GM12878 (cell line): ENCODE measurements around the gene CSHL1. TPM values are rescaled to one million over a fixed set of nuclear protein-coding genes. Genes with fewer than 3 reads are reported as not detected.

ENCODE experiments used
- ATAC-seq: fragments of 200-7000 bp; cut with Tn5 transposase; 3 replicates; pipeline ENCODE4 v1.9.1; 2020; ENCODE audit warnings: mild to moderate bottlenecking, moderate library complexity
- BruUV-seq: library from RNA; stranded (reverse); fragments of 400-500 nt; replicated peaks from 2 replicates; lab custom pipeline; 2021; lab: Mats Ljungman, UMichigan
- CTCF ChIA-PET: fragments of 300-600 bp; sonication (Branson Sonifier 250); formaldehyde crosslinking; extraction: SDS; loops from one replicate; lab custom pipeline; 2021; ENCODE audit warnings: inconsistent platforms; lab: Yijun Ruan, JAX
- POLR2A ChIA-PET: fragments of 350-600 bp; formaldehyde crosslinking; extraction: SDS; loops from one replicate; lab custom pipeline; 2021; ENCODE audit warnings: inconsistent platforms; lab: Charles Lee
- RAD21 ChIA-PET: fragments of 300-600 bp; sonication (Branson Sonifier 250); formaldehyde crosslinking; loops from one replicate; lab custom pipeline; 2023; ENCODE audit warnings: antibody characterized with exemption; ENCODE audit not compliant: unreplicated experiment; lab: Charles Lee
- SMC1A ChIA-PET: fragments of 300-600 bp; sonication (Branson Sonifier 250); formaldehyde crosslinking; loops from one replicate; lab custom pipeline; 2023; ENCODE audit not compliant: unreplicated experiment, uncharacterized antibody; lab: Charles Lee
- DNase-seq: peaks from one replicate; pipeline ENCODE4 v3.0.0-alpha.2; 2011; ENCODE audit warnings: low read depth, low spot score
- FAIRE-seq: peaks from 3 replicates; lab custom pipeline; 2011; peaks lifted over from hg19 to GRCh38; lab: Jason Lieb, UNC
- H2AFZ ChIP-seq: 2 replicates; pipeline ENCODE4 v1.6.0; 2011; ENCODE audit warnings: low read depth, low read length, control low read depth; ENCODE audit not compliant: control insufficient read depth
- H3K27ac ChIP-seq: 2 replicates; pipeline ENCODE4 v1.5.1; 2011; ENCODE audit warnings: control low read depth; ENCODE audit not compliant: control insufficient read depth, insufficient read depth
- H3K27me3 ChIP-seq, 2 experiments: replicated peaks in 1 of 2; 2 replicates each; pipeline versions ENCODE4 v1.6.0 to v1.6.1; 2011; ENCODE audit warnings: low read length in 1 of 2; ENCODE audit not compliant: control insufficient read depth in 2 of 2, insufficient read depth in 2 of 2
- H3K36me3 ChIP-seq, 2 experiments: 2 replicates each; pipeline ENCODE4 v1.5.1; 2011; ENCODE audit warnings: low read length in 1 of 2; ENCODE audit not compliant: control insufficient read depth in 2 of 2, insufficient read depth in 2 of 2
- H3K4me1 ChIP-seq: 2 replicates; pipeline ENCODE4 v1.6.1; 2011; ENCODE audit warnings: mild to moderate bottlenecking, low read length, moderate library complexity, mixed read lengths; ENCODE audit not compliant: control insufficient read depth, insufficient read depth
- H3K4me2 ChIP-seq: 2 replicates; pipeline ENCODE4 v1.6.0; 2011; ENCODE audit warnings: control low read depth; ENCODE audit not compliant: control insufficient read depth, insufficient read depth
- H3K4me3 ChIP-seq: fragments of 200-600 bp; sonication (generic); 2 replicates; pipeline ENCODE4 v1.5.1; 2016
- H3K79me2 ChIP-seq: 2 replicates; pipeline ENCODE4 v1.6.0; 2011; ENCODE audit warnings: low read length; ENCODE audit not compliant: control insufficient read depth, insufficient read depth
- H3K9ac ChIP-seq: 2 replicates; pipeline ENCODE4 v1.8.0; 2011; ENCODE audit warnings: low read length, control low read depth, mixed read lengths; ENCODE audit not compliant: control insufficient read depth, insufficient read depth
- H3K9me3 ChIP-seq: replicated peaks from 3 replicates; pipeline ENCODE4 v1.5.1; 2011; ENCODE audit warnings: mild to moderate bottlenecking, low read length; ENCODE audit not compliant: control insufficient read depth, insufficient read depth
- H4K20me1 ChIP-seq: 2 replicates; pipeline ENCODE4 v1.6.0; 2011; ENCODE audit not compliant: control insufficient read depth, insufficient read depth
- BCLAF1 ChIP-seq: fragments of 450-650 bp; IDR thresholded peaks from 2 replicates; pipeline ENCODE4 v1.6.1; 2017; ENCODE audit warnings: antibody characterized with exemption, mild to moderate bottlenecking, moderate library complexity
- E2F4 ChIP-seq: IDR thresholded peaks from 2 replicates; pipeline ENCODE4 v1.6.1; 2012; ENCODE audit warnings: low read depth, low read length, improper control_type of control experiment
- ETV6 ChIP-seq, 2 experiments: fragments of 450-650 bp in 1 of 2; IDR thresholded peaks in 1 of 2; conservative IDR thresholded peaks in 1 of 2; 2 replicates each; pipeline ENCODE4 v1.6.1; 2014; ENCODE audit warnings: antibody characterized with exemption in 1 of 2, borderline replicate concordance in 1 of 2, low read depth in 1 of 2, mild to moderate bottlenecking in 1 of 2, moderate library complexity in 1 of 2
- KLF5 ChIP-seq: fragments of 450-650 bp; IDR thresholded peaks from 2 replicates; pipeline ENCODE4 v1.6.1; 2014; ENCODE audit warnings: mild to moderate bottlenecking; ENCODE audit not compliant: partially characterized antibody
- MXI1 ChIP-seq: fragments of 150-350 bp; IDR thresholded peaks from 2 replicates; pipeline ENCODE4 v1.6.1; 2011; ENCODE audit warnings: low read depth, mild to moderate bottlenecking, inconsistent platforms, low read length, improper control_type of control experiment
- NR2F1 ChIP-seq: fragments of 450-650 bp; conservative IDR thresholded peaks from 2 replicates; pipeline ENCODE4 v1.6.1; 2017; ENCODE audit warnings: mild to moderate bottlenecking
- PAX5 ChIP-seq: IDR thresholded peaks from 2 replicates; pipeline ENCODE4 v1.6.1; 2011; ENCODE audit warnings: low read depth, low read length, borderline replicate concordance
- PAX8 ChIP-seq: fragments of 450-650 bp; IDR thresholded peaks from 2 replicates; pipeline ENCODE4 v1.6.1; 2017; ENCODE audit warnings: mild to moderate bottlenecking, moderate library complexity
- RB1 ChIP-seq: fragments of 450-650 bp; formaldehyde crosslinking; IDR thresholded peaks from 2 replicates; pipeline ENCODE4 v1.6.1; 2017; ENCODE audit warnings: mild to moderate bottlenecking, borderline replicate concordance
- RBBP5 ChIP-seq: fragments of 200-600 bp; sonication (generic); conservative IDR thresholded peaks from 2 replicates; pipeline ENCODE4 v1.6.1; 2016
- RCOR1 ChIP-seq: conservative IDR thresholded peaks from 2 replicates; pipeline ENCODE4 v1.6.1; 2012; ENCODE audit warnings: low read depth, low read length, improper control_type of control experiment
- USF2 ChIP-seq: IDR thresholded peaks from 2 replicates; pipeline ENCODE4 v1.6.1; 2011; ENCODE audit warnings: low read depth, low read length, improper control_type of control experiment, borderline replicate concordance
- WRNIP1 ChIP-seq: IDR thresholded peaks from 2 replicates; pipeline ENCODE4 v1.6.1; 2011; ENCODE audit warnings: low read depth, low read length, improper control_type of control experiment, borderline replicate concordance
- YY1 ChIP-seq: IDR thresholded peaks from 2 replicates; pipeline ENCODE4 v1.6.1; 2011; ENCODE audit warnings: low read depth, mild to moderate bottlenecking, low read length
- ZNF592 ChIP-seq: fragments of 450-650 bp; IDR thresholded peaks from 2 replicates; pipeline ENCODE4 v1.6.1; 2017; ENCODE audit warnings: mild to moderate bottlenecking, moderate library complexity
- WGBS: methylation state at CpG from one replicate; pipeline ENCODE4 v1.1.6; 2016; ENCODE audit warnings: low lambda C conversion rate; ENCODE audit not compliant: insufficient replicate concordance, insufficient coverage; ENCODE audit errors: missing lambda C conversion rate; 5-methylcytosine and 5-hydroxymethylcytosine counted together
- in situ Hi-C: fragments of 300-500 bp; cut with MboI; formaldehyde crosslinking; loops from 9 replicates; pipeline ENCODE4 v1.14.3; 2018; ENCODE audit warnings: mixed read lengths
- intact Hi-C: fragments of 100-400 bp; cut with micrococcal nuclease; formaldehyde crosslinking; loops from one replicate; pipeline ENCODE4 v1.14.2; 2022; ENCODE audit not compliant: unreplicated experiment
- polyA plus RNA-seq, 11 experiments: library from polyadenylated mRNA; depleted of rRNA in 4 of 11; unstranded in 6 of 11; stranded (reverse) in 5 of 11; fragments of >200 nt; fragmentation: Nextera tagmentation in 4 of 11; fragmentation: Illumina TruSeq in 1 of 11; extraction: Ambion mirVana in 4 of 11; extraction: Trizol in 1 of 11; gene quantifications; 1 replicate in 1 of 11; 2 replicates in 10 of 11; pipeline versions ENCODE4 v1.2.1 to v1.2.3, GENCODE V29; 2011 to 2016; ENCODE audit warnings: inconsistent platforms in 2 of 11, missing spikeins in 2 of 11, low read depth in 1 of 11
- total RNA-seq, 4 experiments: library from RNA; depleted of rRNA in 3 of 4; stranded (reverse); fragments of >200 nt in 3 of 4; fragmentation: Illumina TruSeq in 1 of 4; extraction: Trizol in 1 of 4; gene quantifications; 2 replicates each; pipeline versions ENCODE4 v1.2.1 to v1.2.3, GENCODE V29; 2013 to 2021

The CSHL1 gene
- total and polyA plus RNA-seq, 10 of the 15 experiments (the other 5 are each of a cell fraction or from before 2014, with no cell fraction given) = not detected

- Histone ChIP-seq H2AFZ (no peak overlapping the region; the same call in 1 of the 2 replicates), H3K4me1 (peaks cover 50% of the 10 kb centered on the region), H3K27ac (no peak overlapping the region; the same call in 1 of the 2 replicates), H3K4me3 (no peak overlapping the region), H3K9me3 (no peaks in the 10 kb centered on the region), H4K20me1 (no peaks in the 10 kb centered on the region), H3K27me3 (no peaks in the 10 kb centered on the region), H3K4me2 (no peak overlapping the region), H3K79me2 (peaks cover 20% of the 10 kb centered on the region), H3K36me3 (peaks cover 7 to 11% of the 10 kb centered on the region in 2 experiments; a peak in 2 of 4 replicates), H3K9ac (no peak overlapping the region)
- ChIA-PET CTCF (interaction anchor here (1.2 to 17.4 kb wide), 5 partner anchors 20 to 207 kb away, joined by 3 to 481 read pairs (median 11); partner anchors contain the start of gene ICAM2), POLR2A (interaction anchor here (0.7 to 3.2 kb wide), 4 partner anchors 20 to 374 kb away, joined by 3 to 25 read pairs (median 4); partner anchors contain the start of gene ICAM2), RAD21 (interaction anchor here (0.9 to 3.0 kb wide), 5 partner anchors 20 to 207 kb away, joined by 3 to 29 read pairs (median 4); partner anchors contain the start of gene ICAM2), SMC1A (interaction anchor here (0.7 to 14.0 kb wide), 3 partner anchors 11 to 91 kb away, joined by 4 to 248 read pairs (median 4); no protein-coding TSS in a partner anchor)
- intact Hi-C loops = no loop called here
- FAIRE-seq = no peak
- no TSS peak for BruUV-seq
- WGBS = 93% methylated on average over 2 of the region's 2 CpGs
- in situ Hi-C loops = no loop called here
- no peak for ATAC-seq
- DNase-seq = no peak
- TF ChIP-seq RB1 (no peak), ETV6 (conservative IDR thresholded peaks at IDR 0.05 in 1 of 2, IDR thresholded peaks at IDR 0.05 in 1 of 2; ENCODE audit: borderline replicate concordance in 1 of 2, low read depth in 1 of 2) (no peak), ZNF592 (no peak), USF2 (no peak), RBBP5 (no peak), KLF5 (no peak), BCLAF1 (no peak), RCOR1 (no peak), E2F4 (no peak), WRNIP1 (no peak), MXI1 (no peak), NR2F1 (no peak), PAX5 (no peak), PAX8 (no peak), YY1 (no peak)
Measured at GRCh38 chr17:63926164-63926563, 15.1 kb upstream of the CSHL1 start.
